Activated naive CD8-positive, alpha-beta T cell treated with anti-CD3 and anti-CD28 coated beads for 36 hours (primary cell): ENCODE data around the gene AAK1. TPM values are rescaled to one million over a fixed set of nuclear protein-coding genes. Genes with fewer than 3 reads are reported as not detected.
A peak's percentile ranks its signal among the peaks of the same experiment; 100 is the strongest.
"Not testable (repeated sequence)": the region's sequence is repeated elsewhere in the genome, so short reads cannot be mapped to it uniquely, and the experiment has no call there.

ENCODE experiments used
- DNase-seq: peaks from one replicate; pipeline ENCODE4 v3.0.0; 2021
- H3K27ac Mint-ChIP-seq: one replicate; pipeline ENCODE4 v1.8.0; 2022; ENCODE audit warnings: mild to moderate bottlenecking, moderate library complexity, mixed read lengths
- H3K27me3 Mint-ChIP-seq: one replicate; pipeline ENCODE4 v1.8.0; 2022; ENCODE audit warnings: mild to moderate bottlenecking, mixed read lengths
- H3K36me3 Mint-ChIP-seq: one replicate; pipeline ENCODE4 v1.8.0; 2021; ENCODE audit warnings: mild to moderate bottlenecking, mixed read lengths
- H3K4me1 Mint-ChIP-seq: one replicate; pipeline ENCODE4 v1.8.0; 2021; ENCODE audit warnings: mixed read lengths
- H3K4me3 Mint-ChIP-seq: one replicate; pipeline ENCODE4 v1.8.0; 2022; ENCODE audit warnings: mild to moderate bottlenecking, moderate library complexity, mixed read lengths
- H3K9me3 Mint-ChIP-seq: one replicate; pipeline ENCODE4 v1.8.0; 2022; ENCODE audit warnings: mixed read lengths
- total RNA-seq, 2 experiments: library from RNA; stranded (reverse); gene quantifications; one replicate each; pipeline ENCODE4 v1.2.3, GENCODE V29; 2021

AAK1 gene
- total RNA-seq, 2 experiments from 2014 or later = 78.3 to 85.4 TPM

DNA sequence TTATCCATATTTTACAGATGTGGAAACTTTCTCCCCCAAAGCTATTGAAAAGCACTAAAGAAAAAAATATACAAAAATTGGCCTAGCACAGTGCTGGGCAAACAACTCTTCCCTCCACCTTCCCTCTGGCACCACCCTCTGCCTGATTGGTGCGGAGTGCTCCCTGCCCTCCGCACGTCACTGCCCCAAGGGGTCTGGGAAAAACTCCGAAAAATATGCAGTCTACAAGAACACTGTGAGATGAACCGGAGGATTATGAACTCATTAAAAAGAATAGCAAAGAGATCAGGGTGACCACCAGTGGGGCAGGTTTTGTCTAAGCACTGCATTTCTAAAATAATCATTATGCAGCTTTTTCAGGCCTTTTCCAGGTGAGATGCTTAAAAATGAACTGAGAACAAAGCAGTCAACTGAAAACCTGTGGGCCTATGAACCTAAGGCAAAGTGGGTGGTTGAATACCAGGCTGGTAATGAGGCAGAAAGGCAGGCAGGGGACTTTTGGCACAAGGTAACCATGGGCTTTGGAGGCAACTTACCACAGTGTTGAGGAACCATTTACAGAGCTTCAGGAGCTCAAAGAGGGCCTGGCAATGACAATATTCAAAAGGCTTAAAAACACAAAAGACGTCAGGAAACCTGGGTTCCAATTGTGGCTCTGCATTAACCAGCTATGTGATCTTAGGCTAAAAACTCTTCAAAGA lies 57.5 kb downstream of the AAK1 start:
- no peak for DNase-seq
- Mint-ChIP-seq H3K27me3 (no peaks in the 10 kb centered on the region), H3K4me3 (peak overlapping the region; percentile 35)

DNA sequence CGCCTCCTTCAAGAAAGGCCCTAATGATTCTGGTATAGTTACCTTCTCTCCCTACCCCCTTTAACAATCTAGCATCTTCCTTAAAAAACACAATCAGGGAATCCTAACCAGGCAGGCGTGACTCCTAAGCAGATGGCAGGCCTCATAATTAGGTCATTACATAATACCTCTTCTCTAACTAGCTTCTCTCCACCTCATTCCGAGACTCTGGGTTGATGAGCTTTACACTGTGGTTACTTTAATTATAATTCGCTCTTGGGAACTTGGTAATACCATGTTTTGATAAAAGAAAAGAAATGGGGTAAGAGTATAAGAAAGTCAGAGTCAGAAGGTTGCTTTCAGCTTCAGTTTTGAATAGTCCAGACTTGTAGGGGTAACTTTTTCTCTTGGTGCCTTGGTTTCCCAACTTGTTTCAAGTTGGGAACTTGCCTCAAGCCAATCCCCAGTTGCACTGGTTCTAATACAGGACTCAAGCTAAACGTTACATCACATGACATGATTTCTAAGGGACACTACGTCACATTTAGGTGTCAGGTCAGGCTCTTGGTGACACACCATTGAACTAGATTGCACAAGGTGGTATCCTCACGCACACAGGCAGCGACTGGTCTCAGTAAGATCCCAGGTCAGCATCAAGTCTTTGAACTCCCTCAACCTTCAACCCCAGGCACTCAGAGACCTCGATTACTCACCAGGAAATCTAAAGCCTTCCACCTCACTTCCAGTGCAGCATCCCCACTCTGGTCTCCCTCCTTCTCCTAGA lies 59.2 kb downstream of the AAK1 start:
- H3K9me3 Mint-ChIP-seq = no peaks in the 10 kb centered on the region
- peak overlapping the region; percentile 59 for H3K27ac Mint-ChIP-seq
- H3K27me3 Mint-ChIP-seq = no peaks in the 10 kb centered on the region
- no peak overlapping the region for H3K4me3 Mint-ChIP-seq
- no peak for DNase-seq
- H3K4me1 Mint-ChIP-seq = peaks cover 84% of the 10 kb centered on the region
- H3K36me3 Mint-ChIP-seq = peaks cover 27% of the 10 kb centered on the region

More for the DNA sequence above, 57.5 kb downstream of the AAK1 start:
- Mint-ChIP-seq H3K36me3 (peaks cover 18% of the 10 kb centered on the region), H3K9me3 (no peaks in the 10 kb centered on the region), H3K27ac (peak overlapping the region; percentile 83), H3K4me1 (peaks cover 85% of the 10 kb centered on the region)

DNA sequence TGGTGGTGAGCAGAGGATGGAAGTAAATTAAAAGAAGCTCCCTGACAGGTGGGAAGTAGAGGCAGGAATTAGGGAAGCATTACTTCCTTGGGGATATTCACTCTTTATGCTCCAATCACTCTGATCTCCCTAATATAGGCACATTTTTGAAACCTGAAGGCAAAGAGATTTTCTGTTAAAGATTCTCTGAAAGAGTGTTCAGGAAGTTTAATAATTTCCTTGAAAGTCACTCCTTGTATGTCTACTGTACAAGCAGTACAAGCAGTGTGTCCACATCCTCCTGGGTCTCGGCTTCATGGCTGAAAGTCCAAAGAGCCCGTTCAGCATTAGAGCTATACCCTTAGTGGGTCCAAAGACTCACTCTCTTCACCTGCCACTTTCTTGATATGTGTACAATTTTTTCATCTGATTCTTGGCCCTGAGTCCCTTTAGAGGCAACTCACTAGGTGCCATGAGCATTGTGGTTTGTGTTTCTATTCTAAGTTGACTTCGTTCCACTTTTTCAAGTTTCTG lies 60.2 kb downstream of the AAK1 start:
- no peaks in the 10 kb centered on the region for H3K27me3 Mint-ChIP-seq
- peaks cover 29% of the 10 kb centered on the region for H3K36me3 Mint-ChIP-seq
- H3K9me3 Mint-ChIP-seq = no peaks in the 10 kb centered on the region
- H3K4me3 Mint-ChIP-seq = peak overlapping the region; percentile 63
- H3K27ac Mint-ChIP-seq = peak overlapping the region; percentile 80
- peaks cover 82% of the 10 kb centered on the region for H3K4me1 Mint-ChIP-seq
- no peak for DNase-seq

DNA sequence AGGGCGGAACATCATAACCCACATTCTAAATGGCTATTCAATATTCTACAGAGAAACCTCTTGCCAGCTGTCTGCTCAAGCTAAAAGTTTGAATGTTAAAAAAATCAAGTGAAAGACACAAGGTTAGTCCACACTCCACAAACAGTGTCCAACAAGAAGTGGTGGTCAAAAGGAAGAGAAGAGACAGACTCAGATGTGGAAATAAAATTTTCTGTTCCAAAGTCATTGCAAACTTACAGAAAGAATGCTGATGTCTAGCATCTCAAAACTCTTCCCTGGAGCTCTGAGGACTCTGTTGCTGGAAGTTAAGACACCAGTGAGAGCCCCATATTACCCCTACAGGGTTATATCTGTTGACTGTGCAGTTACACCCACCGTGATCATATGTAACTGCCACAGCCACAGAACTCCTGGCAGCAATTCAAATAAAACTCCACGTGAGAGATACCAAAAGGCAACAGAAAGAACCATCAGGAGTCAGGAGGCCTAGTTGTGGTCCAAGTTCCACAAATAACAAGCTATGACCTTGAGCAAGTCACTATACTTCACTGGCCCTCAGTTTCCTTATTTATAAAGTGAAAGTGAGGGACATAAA lies 60.9 kb downstream of the AAK1 start:
- DNase-seq = no peak
- H3K9me3 Mint-ChIP-seq = no peaks in the 10 kb centered on the region
- H3K27ac Mint-ChIP-seq = peak overlapping the region; percentile 80
- H3K27me3 Mint-ChIP-seq = no peaks in the 10 kb centered on the region
- peak overlapping the region; percentile 63 for H3K4me3 Mint-ChIP-seq
- peaks cover 81% of the 10 kb centered on the region for H3K4me1 Mint-ChIP-seq
- H3K36me3 Mint-ChIP-seq = peaks cover 27% of the 10 kb centered on the region

DNA sequence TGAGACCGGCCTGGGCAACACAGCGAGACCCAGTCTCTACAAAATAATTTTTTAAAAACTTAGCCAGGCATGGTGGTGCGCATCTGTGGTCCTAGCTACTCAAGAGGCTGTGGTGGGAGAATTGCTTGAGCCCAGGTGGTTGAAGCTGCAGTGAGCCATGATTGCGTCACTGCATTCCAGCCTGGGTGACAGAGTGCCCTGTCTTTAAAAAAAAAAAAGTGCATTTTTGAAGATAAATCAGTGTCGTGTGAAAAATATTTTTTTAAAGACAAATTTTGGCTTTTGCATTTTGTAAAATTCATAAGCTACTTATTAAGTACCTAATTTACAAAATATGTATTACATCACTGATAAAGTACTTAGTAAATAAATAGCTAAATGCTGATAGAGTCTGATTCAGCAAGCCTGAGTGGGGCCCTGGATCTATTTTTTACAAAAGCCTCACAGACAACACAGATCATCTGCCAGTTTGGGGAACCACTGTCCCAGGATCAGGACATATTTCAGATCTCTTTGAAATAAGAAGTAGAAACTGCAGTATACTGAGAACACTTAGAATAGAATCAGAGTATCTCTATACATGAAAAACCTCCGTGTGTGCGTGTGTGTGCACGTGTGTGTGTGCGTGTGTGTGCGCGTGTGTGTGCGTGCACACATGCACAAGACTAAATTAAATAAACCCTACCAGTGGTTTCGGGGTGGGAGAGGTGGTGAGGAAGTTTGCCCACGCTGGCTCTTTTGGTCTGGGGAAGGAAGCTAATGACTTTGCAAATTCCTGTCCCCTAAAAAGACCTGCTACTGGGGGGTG lies 61.6 kb downstream of the AAK1 start:
- peaks cover 27% of the 10 kb centered on the region for H3K36me3 Mint-ChIP-seq
- peak overlapping the region; percentile 63 for H3K4me3 Mint-ChIP-seq
- peak; percentile 28 for DNase-seq

DNA sequence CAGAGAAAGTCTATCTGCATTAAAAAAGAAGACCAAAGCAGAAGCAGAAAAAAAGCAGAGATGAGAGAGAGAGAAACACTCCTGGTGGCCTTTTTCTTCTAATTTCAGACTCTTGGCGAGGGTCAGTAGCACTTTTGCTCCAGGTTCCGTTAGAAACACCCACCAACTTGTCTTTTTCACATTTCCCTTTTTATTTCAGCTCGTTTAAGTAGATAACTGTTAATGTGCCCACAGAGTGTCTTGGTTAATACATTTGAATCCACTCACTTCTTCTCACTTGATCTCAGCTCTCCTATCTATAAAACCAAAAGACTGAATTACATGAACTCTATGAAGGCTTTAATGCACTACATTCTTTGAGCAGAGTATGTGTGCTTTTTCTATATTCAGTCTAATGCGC lies 63.1 kb downstream of the AAK1 start:
- H3K4me1 Mint-ChIP-seq = peaks cover 83% of the 10 kb centered on the region
- H3K36me3 Mint-ChIP-seq = peaks cover 27% of the 10 kb centered on the region
- no peak overlapping the region for H3K27ac Mint-ChIP-seq
- DNase-seq = no peak
- no peaks in the 10 kb centered on the region for H3K27me3 Mint-ChIP-seq
- no peak overlapping the region for H3K4me3 Mint-ChIP-seq
- H3K9me3 Mint-ChIP-seq = no peaks in the 10 kb centered on the region

More for the DNA sequence above, 61.6 kb downstream of the AAK1 start:
- H3K27me3 Mint-ChIP-seq = no peaks in the 10 kb centered on the region
- no peaks in the 10 kb centered on the region for H3K9me3 Mint-ChIP-seq
- peaks cover 85% of the 10 kb centered on the region for H3K4me1 Mint-ChIP-seq
- H3K27ac Mint-ChIP-seq = peak overlapping the region; percentile 80

DNA sequence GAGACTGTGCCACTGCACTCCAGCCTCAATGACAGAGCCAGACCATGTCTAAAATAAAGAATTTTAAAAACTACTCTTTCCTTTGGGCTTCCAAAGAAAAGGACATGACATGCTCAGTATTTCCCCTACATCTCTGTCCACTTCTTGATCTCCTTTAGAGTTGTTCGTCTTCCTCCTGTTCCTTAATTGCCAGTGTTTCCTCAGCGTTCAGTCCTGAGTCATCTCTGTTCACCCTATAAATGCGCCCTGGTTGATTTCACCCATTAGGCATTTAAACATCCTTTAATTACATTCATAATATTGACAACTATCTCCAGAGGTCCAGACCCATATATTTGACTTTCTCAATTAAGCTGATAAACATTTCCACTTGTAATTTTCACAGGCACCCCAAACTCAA lies 64.0 kb downstream of the AAK1 start:
- no peak for DNase-seq
- Mint-ChIP-seq H3K4me3 (no peak overlapping the region), H3K4me1 (peaks cover 76% of the 10 kb centered on the region), H3K36me3 (peaks cover 22% of the 10 kb centered on the region), H3K27ac (peak overlapping the region; percentile 36), H3K27me3 (no peaks in the 10 kb centered on the region), H3K9me3 (no peaks in the 10 kb centered on the region)

DNA sequence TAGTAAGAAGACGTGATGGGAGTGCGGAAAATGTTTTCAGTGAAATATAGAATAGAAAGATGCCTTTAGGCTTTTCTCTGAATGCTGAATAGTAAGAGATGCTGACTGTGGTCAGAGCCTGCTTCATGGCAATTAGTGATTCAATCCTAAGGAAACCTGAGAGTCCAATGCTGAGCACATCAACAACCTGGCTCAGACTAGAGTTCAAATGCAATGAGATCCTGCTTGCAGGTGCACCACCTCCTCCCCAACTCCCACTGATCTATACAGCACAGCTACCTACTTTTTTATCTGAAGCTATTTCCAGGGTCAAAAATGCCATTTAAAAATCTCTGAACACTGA lies 65.4 kb downstream of the AAK1 start:
- Mint-ChIP-seq H3K4me3 (no peak overlapping the region), H3K36me3 (peaks cover 21% of the 10 kb centered on the region), H3K4me1 (peaks cover 67% of the 10 kb centered on the region), H3K27ac (peak overlapping the region; percentile 32), H3K9me3 (no peaks in the 10 kb centered on the region), H3K27me3 (no peaks in the 10 kb centered on the region)
- no peak for DNase-seq

DNA sequence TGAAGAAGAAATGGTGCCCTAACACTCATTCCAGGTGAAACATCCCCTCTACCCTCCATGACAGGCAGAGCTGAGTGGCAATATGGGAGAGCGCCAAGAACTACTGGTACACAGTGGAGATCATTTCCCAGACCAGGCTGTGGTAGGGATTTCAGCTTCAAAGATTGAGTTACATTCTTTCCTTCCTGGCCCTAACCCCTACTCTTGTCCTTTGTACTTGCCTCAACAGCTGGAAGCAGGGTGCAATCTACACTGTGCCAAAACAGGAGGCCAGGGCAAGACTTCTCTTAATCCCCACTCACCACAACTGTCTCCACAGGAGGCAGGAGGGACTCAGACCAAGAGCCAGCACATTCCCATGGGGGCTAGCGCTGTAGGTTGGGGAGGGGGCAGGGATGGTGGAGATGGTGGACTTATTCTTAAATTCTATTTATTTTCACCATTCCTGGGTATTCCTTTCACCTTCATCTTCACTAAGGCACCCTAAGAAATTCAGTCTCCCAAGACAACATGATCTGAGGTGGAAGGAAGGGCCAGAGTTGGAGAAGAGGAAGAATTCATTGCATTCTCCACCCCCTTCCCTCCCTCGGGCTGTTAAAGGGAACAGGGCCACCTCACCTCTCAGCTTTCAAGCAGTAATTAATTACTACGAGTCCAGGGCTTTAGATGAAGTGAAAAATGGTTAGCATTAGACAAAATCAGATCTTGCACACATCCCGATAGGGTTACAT lies 65.9 kb downstream of the AAK1 start:
- Mint-ChIP-seq H3K9me3 (no peaks in the 10 kb centered on the region), H3K4me3 (no peak overlapping the region), H3K36me3 (peaks cover 19% of the 10 kb centered on the region), H3K27me3 (no peaks in the 10 kb centered on the region), H3K27ac (peak overlapping the region; percentile 32), H3K4me1 (peaks cover 67% of the 10 kb centered on the region)
- DNase-seq = no peak

DNA sequence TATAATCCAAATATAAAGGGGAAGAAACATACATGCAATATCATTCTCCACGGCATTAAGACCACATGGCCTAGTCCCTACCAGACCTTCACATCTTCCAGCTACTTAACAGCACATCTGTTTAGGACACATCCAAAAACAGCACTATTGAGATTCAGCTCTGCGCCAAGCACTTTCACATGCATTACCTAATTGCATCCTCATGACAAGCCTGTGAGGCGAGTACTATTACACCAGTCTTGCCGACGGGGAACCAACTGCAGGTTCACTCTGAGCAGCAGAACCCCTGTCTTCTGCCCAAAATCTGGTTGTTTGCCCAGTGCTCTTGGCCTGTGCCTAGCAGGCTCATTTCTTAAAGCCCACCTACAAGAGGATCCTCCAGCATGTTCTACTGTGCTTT lies 66.7 kb downstream of the AAK1 start:
- Mint-ChIP-seq H3K9me3 (no peaks in the 10 kb centered on the region), H3K27ac (peak overlapping the region; percentile 23), H3K4me1 (peaks cover 63% of the 10 kb centered on the region), H3K4me3 (no peak overlapping the region), H3K27me3 (no peaks in the 10 kb centered on the region), H3K36me3 (peaks cover 20% of the 10 kb centered on the region)
- no peak for DNase-seq

DNA sequence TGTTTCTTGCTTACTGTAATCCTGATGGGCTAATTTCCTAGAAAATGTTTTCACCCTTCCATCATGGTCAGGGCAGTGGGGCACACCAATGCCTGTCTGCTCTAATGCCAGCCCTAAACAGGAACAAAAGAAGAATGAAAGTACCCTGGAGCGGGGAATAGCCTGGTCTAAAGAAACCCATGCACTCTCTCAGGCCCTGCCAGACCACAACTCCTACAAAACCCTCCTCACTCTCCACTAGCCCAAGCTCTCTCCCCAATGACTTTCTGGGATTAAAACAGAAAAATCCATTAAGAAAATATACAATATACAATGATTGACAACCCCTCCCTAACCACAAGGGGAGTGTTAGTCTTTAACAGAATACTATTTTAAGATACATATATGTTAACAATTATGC lies 67.6 kb downstream of the AAK1 start:
- Mint-ChIP-seq H3K4me1 (peaks cover 65% of the 10 kb centered on the region), H3K27me3 (no peaks in the 10 kb centered on the region), H3K27ac (no peak overlapping the region), H3K9me3 (no peaks in the 10 kb centered on the region), H3K4me3 (no peak overlapping the region), H3K36me3 (peaks cover 27% of the 10 kb centered on the region)
- no peak for DNase-seq

DNA sequence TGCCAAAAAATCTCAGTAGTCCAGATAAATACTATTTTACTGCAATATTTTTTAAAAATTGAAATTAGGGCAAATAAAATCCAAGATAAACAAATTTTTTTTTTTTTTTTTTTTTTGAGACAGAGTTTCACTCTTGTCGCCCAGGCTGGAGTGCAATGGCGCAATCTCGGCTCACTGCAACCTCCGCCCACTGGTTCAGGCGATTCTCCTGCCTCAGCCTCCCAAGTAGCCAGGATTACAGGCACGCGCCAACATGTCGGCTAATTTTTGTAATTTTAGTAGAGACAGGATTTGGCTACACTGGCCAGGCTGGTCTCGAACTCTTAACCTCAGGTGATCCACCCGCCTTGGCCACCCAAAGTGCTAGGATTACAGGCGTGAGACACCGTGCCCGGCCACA lies 68.2 kb downstream of the AAK1 start:
- not testable (repeated sequence) for H3K4me3 Mint-ChIP-seq, H3K9me3 Mint-ChIP-seq, DNase-seq, H3K27me3 Mint-ChIP-seq, H3K27ac Mint-ChIP-seq
- Mint-ChIP-seq H3K36me3 (peaks cover 24% of the 10 kb centered on the region), H3K4me1 (peaks cover 66% of the 10 kb centered on the region)

DNA sequence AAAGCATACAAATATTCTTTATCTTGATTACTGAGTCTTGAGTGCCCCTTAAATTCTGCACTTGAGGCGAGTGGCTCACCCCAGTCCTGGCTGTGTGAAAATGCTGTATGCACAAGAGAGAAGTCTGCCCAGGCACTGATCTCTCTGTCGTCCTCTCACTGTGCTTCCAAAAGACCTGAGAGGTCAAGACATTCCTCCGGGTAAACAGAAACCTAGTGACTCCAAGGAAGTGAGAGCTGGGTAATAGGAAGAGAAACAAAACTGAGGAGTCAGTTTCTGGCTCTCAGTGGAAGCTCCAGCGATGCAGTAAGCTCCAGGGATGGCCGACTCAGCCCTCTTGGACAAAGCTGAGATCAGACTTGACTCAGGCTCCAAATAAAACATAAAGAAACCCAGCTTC lies 70.9 kb downstream of the AAK1 start:
- peaks cover 67% of the 10 kb centered on the region for H3K4me1 Mint-ChIP-seq
- peak overlapping the region; percentile 32 for H3K27ac Mint-ChIP-seq
- H3K36me3 Mint-ChIP-seq = peaks cover 15% of the 10 kb centered on the region
- no peak for DNase-seq
- no peaks in the 10 kb centered on the region for H3K27me3 Mint-ChIP-seq
- H3K9me3 Mint-ChIP-seq = no peaks in the 10 kb centered on the region
- no peak overlapping the region for H3K4me3 Mint-ChIP-seq

DNA sequence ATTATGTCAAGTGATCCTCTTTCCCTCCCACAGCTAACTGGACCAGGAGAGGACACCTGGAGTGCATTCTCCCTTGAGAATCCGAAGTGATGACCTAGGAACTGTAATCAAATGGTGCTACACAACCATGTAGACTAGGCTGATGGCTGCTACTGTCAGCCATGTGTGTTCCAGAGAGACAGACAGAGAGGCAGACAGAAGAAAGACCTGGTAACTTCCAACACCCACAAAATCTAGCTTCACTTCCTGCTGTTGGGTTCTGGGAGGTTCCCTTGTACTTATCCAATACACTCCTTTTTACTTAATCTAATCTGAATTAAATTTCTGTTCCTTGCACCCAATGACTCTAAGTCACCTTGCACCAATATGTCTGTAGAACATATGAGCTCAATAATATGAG lies 72.3 kb downstream of the AAK1 start:
- Mint-ChIP-seq H3K27ac (peak overlapping the region; percentile 83), H3K36me3 (peaks cover 16% of the 10 kb centered on the region), H3K4me3 (no peak overlapping the region), H3K9me3 (no peaks in the 10 kb centered on the region), H3K27me3 (no peaks in the 10 kb centered on the region), H3K4me1 (peaks cover 68% of the 10 kb centered on the region)
- no peak for DNase-seq
